HG03378 (cell line): ENCODE measurements around the gene GCLM.
"Not testable (repeated sequence)": the region's sequence is repeated elsewhere in the genome, so short reads cannot be mapped to it uniquely, and the experiment has no call there.

Experiments
- ATAC-seq: cut with Tn5 transposase; IDR thresholded peaks from one replicate; pipeline ENCODE4 v1.9.1; 2021; ENCODE audit warnings: mild to moderate bottlenecking, moderate library complexity; ENCODE audit not compliant: unreplicated experiment

The GCLM gene

DNA sequence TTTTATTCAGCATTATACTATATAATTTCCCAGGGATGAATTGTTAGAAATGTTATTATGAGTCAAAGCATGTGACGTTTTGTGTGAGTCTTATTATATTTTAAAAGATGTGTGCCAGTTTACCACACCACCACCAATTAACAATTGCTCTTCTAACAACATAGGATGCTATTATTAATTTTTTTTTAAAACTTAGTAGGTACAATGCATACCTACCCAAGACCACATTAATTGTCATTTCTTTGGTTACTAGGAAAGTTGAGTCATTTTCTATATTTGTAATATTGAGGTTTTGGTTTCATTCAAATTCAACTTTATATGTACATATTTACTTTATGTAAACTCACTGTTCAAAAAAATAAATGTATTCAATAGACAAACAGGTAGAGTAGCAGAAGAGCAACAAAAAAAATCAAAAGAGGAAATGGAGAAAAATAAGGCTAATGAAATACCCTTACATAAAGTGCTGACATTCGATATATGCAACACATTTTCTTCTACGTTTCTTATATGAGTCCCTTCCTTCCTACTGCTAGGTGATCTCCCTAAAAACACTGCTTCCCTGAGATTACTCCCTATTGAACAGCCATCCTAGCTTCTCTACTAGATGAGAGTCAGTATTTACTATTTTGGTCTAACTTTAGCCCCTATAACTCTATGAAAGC is 9.6 kb downstream of the GCLM start:
- no peak for ATAC-seq

DNA sequence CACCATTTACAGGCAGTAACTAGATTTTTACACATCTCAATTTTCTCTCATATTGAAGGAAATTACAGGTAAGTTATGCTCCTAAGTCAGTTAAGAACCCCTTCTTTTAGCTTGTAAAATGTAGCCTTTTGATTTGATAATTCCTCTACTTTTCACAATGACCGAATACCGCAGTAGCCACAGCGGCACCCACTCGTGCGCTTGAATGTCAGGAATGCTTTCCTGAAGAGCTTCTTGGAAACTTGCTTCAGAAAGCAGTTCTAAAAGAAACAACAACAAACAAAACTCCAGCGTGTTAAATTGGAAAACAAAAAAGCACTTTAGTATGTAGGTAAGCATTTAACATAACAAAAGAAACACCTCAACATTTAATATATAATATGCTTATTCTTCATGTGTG is 20.3 kb downstream of the GCLM start:
- ATAC-seq: no peak

DNA sequence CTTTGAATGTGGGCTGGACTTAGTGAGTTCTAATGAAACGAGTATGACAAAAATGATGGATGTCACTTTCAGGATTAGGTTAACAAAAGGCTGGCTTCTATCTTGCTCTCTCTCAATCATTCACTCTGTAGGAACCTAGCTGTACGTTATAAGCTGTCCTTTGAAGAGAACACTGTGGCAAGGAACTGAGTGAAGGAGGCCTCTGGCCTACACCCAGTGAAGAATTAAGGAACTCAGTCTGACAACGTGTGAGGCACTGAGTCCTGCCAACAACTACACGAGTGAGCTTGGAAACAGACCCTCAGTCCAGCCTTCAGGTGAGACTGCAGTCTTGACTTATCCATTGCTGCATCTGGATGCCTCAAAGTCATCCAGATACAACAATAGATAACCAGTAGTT is 27.0 kb downstream of the GCLM start:
- no peak for ATAC-seq

DNA sequence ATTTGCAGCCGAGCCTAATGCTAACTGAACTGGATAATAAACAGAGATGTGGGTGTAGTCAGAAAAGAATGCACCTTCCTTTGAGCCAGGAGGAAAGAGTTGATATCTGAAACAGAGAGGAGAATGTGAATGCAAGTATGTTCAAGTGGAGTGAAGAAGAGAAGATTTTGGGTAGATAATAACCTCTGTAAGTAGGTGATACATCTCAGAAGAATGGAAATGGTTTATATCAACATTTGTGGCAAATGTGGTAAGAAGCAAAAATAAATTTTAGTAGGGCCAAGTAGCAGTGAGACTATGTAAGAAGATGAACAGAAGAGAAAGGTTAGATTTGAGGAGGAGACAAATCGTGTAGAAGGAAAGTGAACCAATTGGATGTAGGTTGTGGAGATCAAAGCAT is 28.5 kb downstream of the GCLM start:
- ATAC-seq: no peak

DNA sequence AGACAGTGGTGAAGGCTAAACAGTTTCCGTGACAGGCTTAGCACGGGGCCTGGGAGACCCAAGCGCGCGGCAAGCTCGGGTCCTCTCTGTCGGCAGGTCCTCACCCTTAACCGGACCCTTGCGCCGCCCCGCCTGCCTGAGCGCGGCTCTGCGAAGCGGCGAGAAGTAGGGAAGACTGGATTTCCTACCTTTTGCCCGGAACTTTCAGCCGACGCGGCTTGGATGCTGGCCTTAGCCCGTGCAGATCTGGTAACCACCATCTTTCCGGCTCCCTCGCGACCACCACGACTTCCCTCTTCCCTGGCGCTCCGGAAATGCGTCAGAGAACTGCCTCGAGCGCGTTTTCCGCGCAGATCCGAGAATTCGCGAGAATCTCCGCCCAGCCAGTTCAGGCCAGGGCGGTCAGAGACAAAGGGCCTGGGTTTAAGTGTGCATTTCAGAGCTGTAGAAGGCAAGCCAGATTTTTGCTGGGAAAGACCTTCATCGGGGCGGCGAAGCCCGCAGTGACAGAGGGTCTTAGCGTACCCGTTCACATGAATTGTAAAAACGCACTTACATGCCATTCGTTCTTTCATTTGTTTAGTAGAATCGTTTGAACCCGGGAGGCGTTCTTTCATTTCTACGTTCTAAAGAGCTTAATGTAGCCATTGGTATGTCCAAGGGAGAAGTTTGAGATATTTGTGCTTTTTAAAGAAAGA is 30.2 kb downstream of the GCLM start, which contains the start of gene DNTTIP2:
DNTTIP2 (minus strand) TSS at position 318 of the 698 bp plus-strand sequence; CDS start at position 260, 58 bp downstream.
- ATAC-seq: peak; percentile 87

DNA sequence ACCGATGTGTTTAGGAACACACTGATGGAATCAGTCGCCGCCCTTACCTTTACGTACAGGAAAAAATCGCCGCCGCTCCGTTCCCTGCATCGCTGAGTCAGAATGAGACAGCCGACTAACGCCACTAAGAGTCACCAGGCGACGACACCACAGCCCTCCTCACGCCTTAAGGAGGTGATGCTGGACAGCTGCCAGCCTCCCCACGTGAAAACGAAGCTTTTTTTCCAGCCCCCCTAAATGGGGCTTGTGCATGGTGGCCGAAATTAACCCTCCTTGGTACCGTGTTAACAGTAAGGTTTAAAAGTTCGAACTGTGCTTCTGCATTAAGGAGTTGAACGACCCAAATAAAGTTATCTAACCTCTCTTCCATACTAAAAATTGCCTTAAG is 30.7 kb downstream of the GCLM start:
- ATAC-seq: peak; percentile 38

DNA sequence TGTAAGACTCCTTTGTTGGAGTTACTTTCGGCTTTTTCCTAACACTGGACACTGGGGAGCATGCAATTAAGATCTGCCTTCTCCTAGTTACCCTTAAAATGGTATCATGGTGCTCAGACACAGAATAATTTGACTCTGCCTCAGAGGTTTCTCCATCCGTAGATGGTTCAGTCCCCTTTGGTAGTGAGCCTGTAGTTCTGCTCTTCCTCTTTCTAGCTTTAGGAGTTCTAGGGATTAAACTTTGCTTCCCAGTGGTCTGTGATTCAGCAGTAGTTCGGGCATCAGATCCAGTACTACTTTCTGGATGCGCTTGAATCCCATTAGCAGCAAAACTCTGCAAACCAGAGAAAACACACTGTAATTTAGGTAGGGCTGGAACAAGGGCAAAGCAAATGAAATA is 31.7 kb downstream of the GCLM start:
- ATAC-seq: no peak

DNA sequence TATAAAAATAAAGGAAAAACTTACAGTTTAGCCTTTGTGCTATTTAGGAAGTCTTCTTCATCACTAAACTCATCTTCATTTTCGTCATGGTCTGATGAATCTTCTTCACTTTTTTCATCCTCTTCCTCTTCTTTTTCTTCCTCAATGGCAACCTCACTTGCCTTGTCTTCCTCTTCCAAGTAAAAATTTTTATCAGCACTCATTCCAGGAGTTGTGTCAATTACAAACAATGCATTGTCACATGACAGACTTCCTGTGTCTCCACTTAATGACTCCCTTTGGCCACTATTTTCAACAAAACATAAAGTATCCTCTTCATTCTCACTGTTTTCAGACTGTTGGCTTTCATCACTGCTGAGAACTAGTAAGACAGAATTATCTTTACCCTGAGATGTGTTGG is 33.0 kb downstream of the GCLM start:
- no peak for ATAC-seq

DNA sequence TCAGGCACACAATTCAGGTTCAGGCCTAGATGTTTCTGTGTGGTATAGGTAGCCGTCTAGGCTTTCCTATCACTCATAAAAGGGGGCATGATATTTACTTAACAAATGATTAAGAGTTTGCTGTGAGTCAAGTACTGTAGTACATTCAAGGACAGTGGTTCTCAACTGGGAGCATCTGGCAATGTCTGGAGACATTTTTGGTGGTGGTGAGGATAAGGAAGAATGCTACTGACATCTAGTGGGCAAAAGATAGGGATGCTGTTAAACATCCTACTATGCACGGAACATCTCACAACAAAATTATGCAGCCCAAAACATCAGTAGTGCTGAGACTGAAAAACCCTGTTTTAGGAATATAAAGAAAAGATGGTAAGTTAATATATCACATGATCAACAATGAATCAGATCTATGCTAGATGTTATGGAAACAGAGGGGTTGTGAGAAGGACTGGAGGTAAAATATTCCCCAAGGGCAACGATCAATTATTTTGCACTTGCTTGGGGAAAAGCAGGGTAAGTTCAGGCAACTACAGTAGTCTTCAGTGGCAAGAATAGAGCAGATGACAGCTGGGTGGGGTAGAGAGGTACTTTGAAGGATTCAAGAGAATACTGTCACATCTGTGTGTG is 35.1 kb downstream of the GCLM start:
- no peak for ATAC-seq

DNA sequence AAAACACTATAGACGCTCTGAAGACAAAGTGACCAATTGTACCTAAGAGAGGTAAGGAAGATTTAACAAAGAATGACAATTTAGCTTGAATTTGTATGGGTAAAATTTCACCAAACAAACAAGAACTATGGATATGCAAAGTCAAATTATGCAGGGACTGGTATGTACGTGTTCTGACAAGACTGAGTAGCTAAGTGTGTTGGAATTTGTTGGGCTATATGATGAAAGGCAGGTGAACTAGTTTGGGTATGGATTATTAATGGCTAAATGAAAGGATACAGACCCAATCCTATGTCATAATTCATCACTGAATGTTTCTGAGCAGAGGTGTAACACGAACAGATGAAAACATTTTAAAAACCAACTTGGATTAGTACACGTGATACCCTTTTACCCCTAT is 37.9 kb downstream of the GCLM start:
- ATAC-seq: no peak

DNA sequence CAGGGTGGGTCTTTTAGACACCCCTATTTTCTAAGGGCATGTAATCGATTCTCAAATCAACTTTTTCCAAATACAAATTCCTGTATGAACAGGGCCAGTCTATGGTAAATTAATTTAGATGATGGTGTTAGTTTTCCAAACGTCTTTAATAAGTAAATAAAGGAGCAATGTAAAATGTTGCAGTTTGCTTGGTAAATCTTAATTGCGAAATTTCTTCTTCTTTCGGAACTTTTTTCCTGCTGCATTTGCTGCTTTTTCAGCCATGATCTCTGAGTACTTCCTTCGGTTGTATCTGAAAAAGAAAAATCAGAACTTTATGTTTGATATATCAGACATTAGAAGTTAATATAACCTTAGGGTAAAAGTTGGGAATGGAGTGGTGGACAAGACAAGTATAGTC is 39.6 kb downstream of the GCLM start:
- no peak for ATAC-seq

DNA sequence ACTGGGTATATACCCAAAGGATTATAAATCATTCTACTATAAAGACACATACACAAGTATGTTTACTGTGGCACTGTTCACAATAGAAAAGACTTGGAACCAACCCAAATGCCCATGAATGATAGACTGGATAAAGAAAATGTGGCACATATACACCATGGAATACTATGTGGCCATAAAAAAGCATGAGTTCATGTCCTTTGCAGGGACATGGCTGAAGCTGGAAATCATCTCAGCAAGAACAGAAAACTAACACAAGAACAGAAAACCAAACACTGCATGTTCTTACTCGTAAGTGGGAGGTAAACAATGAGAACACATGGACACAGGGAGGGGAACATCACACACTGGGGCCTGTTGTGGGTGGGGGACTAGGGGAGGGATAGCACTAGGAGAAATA is 40.7 kb downstream of the GCLM start:
- not testable (repeated sequence) for ATAC-seq

DNA sequence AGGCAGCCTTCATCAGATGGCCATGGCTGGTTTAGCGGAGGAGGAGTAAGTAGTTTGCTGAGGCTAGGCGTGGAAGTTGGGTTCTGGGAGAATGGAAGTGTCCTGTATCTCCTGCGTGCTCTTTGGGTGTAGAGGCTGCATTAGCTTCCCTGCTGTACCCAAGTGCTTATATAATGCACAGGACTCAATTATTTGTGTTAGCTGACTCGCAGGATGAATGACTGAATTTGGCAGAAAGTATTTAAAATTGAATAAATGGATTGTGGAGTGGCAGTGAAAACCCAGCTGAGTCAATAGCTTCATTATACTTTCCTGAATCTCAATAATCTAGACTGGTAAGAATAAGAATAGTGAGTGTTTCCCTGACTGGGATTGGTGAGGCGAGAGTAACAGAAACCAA is 44.0 kb downstream of the GCLM start:
- no peak for ATAC-seq

DNA sequence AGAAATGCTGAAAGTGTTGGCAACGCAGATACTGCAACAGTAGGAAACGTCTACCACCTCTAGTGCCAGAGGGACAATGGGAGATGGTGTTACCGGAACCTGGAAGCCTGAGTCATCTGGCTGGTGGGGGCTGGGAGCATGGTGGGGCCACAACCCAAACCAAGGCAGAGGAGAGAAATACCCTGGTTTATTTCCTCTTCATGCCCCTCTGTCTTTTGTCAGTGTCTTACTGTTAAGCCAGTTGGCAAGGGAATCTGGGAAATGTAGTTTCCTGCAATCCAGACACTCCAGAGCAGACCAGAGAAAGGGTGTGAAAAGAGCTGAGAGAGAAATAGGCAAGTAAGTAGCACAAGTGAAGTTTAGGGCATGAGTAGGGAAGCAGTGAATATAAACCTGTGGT is 45.1 kb downstream of the GCLM start:
- no peak for ATAC-seq

DNA sequence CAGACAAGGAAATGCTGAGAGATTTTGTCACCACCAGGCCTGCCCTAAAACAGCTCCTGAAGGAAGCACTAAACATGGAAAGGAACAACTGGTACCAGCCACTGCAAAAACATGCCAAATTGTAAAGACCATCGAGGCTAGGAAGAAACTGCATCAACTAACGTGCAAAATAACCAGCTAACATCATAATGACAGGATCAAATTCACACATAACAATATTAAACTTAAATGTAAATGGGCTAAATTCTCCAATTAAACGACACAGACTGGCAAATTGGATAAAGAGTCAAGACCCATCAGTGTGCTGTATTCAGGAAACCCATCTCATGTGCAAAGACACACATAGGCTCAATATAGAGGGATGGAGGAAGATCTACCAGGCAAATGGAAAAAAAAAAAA is 51.6 kb downstream of the GCLM start:
- ATAC-seq: not testable (repeated sequence)

DNA sequence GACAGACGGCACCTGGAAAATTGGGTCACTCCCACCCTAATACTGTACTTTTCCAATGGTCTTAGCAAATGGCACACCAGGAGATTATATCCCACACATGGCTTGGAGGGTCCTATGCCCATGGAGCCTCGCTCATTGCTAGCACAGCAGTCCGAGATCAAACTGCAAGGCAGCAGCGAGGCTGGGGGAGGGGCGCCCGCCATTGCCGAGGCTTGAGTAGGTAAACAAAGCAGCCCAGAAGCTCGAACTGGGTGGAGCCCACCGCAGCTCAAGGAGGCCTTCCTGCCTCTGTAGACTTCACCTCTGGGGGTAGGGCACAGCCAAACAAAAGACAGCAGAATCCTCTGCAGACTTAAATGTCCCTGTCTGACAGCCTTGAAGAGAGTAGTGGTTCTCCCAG is 53.2 kb downstream of the GCLM start:
- not testable (repeated sequence) for ATAC-seq

DNA sequence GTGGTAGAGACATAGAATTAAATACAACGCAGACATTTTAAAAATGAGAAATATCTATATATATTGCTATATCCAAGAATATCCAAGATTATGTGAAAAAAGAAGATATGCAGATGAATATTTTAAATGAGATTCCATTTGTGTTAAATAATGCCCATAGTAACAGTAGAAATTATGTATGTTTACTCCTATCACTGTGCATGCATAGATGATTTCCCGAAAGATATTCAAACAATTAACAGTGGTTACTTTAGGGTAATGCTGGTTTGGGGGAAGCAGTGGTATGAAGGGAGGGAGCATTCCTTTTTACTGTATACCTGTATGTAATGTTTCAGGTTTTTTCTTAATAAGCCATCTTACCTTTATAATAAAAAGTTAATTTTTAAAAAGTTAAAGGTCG is 55.3 kb downstream of the GCLM start:
- ATAC-seq: no peak

DNA sequence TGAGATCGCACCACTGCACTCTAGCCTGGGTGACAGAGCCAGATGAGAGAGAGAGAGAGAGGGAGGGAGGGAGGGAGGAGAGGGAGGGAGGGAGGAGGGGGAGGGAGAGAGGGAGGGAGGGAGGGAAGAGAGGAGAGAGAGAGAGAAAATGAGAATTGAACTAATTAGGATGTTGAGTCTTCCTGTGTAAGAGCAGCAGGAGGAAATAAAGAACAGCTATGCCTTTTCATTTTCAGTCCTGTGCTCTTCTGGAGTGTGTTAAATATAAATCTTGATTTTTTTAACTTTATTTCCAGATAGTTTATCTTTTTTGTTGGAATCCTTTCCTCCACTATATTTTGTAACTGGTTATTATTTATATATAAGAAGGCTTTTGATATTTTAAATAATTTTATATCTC is 57.4 kb downstream of the GCLM start:
- no peak for ATAC-seq

DNA sequence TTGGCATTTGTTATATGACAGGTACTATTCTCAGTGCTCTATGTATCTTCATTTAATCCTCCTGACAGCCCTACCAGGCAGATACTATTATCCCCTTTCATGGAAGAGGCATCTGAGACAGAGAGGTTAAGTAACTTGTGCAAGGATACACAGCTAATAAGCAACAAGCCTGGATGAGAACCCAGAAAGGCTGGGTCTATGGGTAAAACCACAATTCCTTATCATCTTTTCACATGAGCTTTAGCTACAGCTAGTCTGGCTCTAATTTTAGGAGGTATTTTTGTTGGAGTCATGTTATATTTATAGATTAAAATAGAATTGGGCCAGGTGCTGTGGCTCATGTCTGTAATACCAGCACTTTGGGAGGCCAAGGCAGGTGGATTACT is 57.9 kb downstream of the GCLM start:
- no peak for ATAC-seq

DNA sequence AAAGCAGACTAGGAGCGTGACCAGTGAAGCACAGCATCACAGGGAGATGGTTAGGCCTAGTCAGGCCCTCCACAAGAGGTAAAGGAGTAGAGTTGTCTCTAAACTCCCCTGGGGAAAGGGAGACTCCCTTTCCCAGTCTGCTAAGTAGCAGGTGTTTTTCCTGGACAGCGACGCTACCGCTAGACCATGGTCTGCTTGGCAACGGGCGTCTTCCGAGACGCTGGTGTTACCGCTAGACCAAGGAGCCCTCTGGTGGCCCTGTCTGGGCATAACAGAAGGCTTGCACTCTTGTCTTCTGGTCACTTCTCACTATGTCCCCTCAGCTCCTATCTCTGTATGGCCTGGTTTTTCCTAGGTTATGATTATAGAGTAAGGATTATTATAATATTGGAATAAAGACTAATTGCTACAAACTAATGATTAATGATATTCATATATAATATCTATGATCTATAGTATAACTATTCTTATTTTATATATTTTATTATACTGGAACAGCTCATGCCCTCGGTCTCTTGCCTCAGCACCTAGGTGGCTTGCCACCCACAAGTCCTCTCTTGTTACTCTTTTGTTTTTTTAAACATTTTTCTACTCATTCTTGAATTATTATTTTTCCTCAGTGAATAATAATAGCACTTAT is 58.4 kb downstream of the GCLM start:
- ATAC-seq: not testable (repeated sequence)

DNA sequence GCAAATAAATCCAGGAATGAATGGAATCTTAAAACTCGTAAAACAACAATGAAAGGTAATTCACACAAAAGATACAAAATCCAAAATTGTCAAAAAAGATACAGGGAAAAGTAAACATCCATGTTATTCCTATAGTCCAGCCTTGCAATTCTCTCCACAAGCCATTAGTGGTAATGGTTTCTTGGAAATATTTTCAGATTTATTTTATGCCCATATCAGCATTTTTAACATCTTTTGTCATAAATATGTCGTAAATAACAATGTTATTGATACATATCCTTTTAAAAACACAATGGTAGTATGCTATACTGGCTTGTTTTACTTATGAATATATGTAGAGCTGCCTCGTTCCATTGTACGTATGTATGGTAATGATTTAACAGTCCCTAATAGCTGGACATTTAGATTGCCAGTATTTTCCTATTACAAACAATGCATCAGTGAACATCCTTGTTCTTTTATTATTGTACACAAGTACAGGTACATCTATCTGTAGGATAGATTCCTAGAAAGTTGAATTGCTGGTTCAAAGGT is 60.8 kb downstream of the GCLM start:
- ATAC-seq: no peak
